GM18511 (cell line): ENCODE data around the gene SLC34A3.
"Not testable (repeated sequence)": the region's sequence is repeated elsewhere in the genome, so short reads cannot be mapped to it uniquely, and the experiment has no call there.

Source experiments
- ATAC-seq: cut with Tn5 transposase; IDR thresholded peaks from one replicate; pipeline ENCODE4 v1.9.1; 2021; ENCODE audit warnings: mild to moderate bottlenecking, moderate library complexity; ENCODE audit not compliant: unreplicated experiment

SLC34A3 gene

GRCh38 chr9:137228968-137229896 is 1.5 kb upstream of the SLC34A3 start:
- ATAC-seq: no peak

- ATAC-seq: no peak
Measured at GRCh38 chr9:137229903-137230704, 597 bp upstream of the SLC34A3 start.

DNA sequence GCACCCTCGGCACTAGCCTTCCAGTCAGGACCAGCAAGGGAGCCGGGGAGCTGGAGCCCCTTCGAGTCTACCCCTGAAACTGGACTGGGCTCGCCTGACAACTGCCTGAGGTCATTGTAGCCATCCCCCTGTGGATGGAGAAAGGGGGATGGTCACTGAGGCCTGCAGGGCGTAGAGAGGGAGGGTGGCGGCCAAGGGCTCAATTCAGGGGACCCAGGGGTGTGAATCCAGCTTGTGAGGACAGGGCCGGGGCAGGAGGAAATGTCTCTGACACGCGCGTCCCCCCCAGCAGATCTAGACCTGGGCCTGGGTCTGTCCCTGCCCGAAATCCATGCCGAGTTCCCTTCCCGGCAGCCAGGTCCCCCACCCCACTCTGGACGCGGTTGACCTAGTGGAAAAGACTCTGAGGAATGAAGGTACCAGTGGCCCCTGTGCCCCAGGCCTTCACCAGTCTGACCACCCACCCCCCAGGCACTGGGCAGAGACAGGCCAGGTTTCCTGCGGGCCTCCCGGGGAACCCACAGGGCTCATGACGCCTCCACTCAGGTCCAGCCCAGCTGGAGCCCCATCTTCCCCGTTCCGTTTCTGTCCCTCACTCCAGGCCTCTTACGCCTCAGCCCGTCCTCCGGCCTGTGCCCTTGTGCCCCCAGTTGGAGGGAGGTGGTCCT is 805 bp downstream of the SLC34A3 start:
- ATAC-seq: no peak

GRCh38 chr9:137232101-137232500 is 1.4 kb downstream of the SLC34A3 start:
- ATAC-seq: no peak

- ATAC-seq: no peak
Measured at GRCh38 chr9:137232510-137232909, 1.8 kb downstream of the SLC34A3 start.

DNA sequence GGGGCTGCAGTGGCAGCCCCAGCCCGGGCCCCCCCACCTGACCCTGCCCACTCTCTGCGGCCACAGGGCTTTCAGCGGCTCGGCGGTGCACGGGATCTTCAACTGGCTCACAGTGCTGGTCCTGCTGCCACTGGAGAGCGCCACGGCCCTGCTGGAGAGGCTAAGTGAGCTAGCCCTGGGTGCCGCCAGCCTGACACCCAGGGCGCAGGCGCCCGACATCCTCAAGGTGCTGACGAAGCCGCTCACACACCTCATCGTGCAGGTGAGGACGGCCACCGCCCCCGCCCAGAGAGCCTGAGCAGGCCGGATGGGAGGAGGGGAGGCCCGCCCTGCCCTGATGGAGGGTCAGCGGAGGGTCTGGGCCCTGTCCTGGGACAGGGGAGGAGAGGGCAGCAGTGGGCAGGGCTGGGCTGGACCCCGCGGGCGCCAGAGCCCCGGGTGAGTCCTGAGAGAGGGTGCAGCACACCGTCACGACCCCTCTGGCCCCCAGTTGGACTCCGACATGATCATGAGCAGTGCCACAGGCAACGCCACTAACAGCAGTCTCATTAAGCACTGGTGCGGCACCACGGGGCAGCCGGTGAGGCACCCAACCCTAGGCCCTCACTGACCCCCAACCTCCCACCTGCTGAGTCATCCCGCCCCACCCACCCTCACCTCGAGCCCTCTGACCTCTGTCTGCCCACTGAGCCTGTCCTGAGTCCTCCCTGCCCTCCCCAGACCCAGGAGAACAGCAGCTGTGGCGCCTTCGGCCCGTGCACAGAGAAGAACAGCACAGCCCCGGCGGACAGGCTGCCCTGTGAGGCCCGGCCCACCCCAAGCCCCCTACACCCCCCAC is 2.7 kb downstream of the SLC34A3 start:
- no peak for ATAC-seq

GRCh38 chr9:137234055-137234697 is 3.5 kb downstream of the SLC34A3 start:
- ATAC-seq: no peak

DNA sequence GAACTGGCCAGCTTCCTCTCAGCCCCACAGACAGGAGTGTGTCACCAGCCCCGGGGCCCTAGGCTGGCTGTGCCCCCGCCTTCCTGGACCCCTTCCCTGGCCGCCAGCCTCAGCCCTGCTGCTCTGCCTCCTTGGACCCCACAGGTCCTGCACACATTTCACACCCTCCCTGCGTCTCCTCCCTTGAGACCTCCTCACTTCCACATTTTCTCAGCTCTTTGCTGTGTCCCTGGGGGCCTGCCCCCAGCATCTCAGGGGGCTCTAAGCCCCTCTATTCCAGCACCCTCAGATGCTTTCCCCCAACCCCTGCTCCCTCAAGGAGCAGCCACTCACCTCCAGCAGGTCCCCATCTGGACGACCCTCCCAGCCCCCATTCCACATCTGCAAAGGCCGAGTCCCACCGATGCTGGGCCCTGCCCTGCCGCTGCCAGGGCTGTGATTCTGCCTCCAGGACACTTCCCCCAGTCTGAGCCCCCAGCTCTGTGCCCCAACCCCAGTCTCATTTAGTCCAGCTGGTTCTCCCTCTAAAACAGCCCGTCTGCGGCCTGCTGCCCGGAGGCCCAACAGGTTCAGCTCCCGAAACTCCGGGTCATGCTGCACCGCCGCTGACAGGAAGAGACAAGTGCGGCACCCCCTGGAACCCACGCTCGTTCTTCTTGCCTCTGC is 4.2 kb downstream of the SLC34A3 start:
- ATAC-seq: no peak

DNA sequence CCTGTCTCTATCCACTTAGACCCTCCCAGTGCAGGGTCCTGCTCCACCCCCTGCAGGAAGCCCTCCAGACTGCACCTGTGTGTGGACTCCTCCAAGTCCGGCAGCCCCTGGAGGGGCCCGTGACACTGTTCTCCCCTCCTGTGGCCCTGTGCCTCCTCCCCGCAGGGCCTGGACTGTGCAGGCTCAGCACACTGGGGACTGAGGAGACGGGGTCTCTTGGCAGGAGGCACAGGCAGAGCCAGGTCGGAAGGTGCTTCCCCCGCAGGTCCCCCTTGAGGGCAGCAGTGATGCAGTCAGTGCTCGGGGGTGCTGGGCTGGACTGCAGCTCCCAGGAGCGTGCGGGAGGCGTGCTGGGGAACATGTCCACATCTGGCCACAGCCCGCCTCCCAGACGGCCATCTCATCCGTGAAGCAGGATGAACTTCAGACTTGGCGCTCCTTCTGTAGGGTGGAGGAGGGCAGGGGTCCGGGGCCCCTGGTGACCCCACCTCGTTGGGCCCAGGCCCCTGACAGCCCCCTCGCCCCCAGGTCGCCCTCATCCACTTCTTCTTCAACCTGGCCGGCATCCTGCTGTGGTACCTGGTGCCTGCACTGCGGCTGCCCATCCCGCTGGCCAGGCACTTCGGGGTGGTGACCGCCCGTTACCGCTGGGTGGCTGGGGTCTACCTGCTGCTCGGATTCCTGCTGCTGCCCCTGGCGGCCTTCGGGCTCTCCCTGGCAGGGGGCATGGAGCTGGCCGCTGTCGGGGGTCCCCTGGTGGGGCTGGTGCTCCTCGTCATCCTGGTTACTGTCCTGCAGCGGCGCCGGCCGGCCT is 4.9 kb downstream of the SLC34A3 start:
- ATAC-seq: no peak

DNA sequence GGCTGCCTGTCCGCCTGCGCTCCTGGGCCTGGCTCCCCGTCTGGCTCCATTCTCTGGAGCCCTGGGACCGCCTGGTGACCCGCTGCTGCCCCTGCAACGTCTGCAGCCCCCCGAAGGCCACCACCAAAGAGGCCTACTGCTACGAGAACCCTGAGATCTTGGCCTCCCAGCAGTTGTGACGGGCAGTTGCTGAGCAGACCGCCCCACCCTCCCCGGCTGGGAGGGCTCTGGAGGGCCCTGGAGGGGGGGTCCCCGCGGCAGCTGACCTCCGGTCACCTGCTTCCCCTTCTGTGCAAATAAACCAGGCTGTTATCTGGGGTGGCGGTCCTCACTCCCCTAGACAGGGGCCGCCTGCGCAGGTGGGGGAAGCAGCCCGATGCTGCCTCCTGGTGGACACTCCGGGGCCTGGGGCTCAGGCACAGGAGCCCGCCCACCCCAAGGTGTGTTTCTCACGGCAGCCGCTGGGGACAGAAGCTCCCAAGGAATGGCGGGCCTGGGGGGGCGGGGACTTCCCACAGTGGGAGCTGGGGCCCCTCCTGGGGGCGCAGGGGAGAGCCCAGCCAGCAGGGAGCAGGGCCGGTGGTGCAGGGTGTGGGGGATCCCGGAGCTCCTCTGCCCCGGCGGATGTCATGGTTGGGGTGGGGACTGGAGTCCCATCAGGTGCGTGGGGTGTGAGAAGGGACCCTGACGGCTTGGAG is 5.7 kb downstream of the SLC34A3 start:
- ATAC-seq: no peak

GRCh38 chr9:137236936-137237421 is 6.3 kb downstream of the SLC34A3 start:
- no peak for ATAC-seq

DNA sequence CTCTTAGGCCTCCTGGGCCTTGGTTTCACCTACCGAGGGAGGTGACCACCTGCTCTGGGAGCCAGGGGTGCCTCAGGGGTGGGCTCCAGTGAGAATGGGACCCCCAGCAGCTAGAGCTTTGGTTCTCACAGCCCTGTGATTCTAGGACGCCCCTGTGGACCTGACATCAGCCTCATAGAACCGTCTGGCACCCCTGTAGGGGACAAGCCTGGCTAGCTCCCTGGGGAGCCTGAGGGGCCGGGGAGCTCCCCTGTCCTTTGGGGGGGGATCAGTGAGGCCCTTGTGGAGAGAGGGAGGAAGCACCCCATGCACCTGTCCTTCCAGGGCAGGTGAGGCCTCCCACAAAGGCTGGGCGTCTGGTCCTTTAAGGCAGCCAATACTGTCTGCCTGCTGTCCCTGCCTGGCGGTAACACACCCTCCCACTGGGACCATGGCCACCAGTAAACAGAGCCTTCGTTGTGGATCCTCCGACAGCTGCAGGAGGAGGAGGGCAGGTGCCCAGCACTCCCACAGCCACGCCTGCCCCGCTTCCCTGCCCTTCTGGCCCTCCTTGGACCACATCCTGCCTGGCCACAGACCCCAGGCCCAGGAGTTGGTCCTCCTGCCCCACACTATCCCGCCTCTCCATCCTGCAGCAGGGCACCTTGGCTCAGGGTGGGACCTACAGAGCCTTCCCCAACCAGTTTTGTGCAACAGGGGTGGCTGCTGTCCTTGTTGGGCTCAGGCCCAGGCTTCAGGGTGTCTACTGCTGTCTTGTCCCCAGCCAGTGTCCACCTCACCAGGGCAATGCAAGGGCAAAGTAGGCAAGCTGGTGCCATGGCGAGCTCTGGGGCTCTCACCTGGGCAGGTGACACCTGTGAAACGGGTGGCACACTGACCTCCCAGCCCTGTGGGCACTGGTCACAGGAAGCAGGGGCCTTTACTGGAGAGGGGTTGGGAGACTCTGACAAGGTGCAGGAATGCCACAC is 7.3 kb downstream of the SLC34A3 start:
- ATAC-seq: no peak

GRCh38 chr9:137239541-137240200 is 9.0 kb downstream of the SLC34A3 start:
- ATAC-seq: not testable (repeated sequence)

DNA sequence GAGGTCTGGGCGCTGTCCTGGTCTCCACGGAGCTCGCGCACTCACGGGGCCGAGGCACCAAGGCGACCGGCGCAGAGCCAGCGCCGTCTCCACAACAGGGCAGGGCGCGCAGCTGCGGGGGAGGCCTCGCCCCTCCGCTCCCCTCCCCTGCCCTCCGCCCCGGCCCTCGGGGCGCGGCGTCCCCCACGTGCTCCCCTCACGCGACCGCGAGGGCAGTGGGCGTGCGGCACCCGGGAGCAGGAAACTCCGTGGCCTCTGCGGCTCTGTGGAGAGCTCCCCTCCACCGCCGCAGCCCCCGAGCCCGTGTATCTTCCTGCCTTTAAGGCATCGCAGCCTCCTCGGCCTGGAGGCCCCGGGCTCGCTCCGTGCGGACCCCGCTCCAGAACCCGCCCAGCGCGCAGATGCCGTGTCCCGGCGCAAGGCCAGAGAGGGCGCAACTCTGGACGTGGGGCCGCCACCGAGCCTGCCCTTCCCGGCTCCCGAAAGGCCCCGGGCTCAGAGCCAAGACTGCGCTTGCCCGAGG is 9.7 kb downstream of the SLC34A3 start:
- ATAC-seq: peak; percentile 26

- peak; percentile 77 for ATAC-seq
Measured at GRCh38 chr9:137240841-137241489, 10.3 kb downstream of the SLC34A3 start, which contains the start of gene TUBB4B. TSS of gene TUBB4B (plus strand) at chr9:137241287. CDS start at chr9:137241361, 74 bp downstream.
